GM08714 (cell line): ENCODE results near the gene AFAP1.

Experiments used
- H3K4me3 ChIP-seq: fragments of 200-500 bp; sonication (Bioruptor generic); 2 replicates; pipeline ENCODE4 v1.5.1; 2014; ENCODE audit warnings: mild to moderate bottlenecking, low read length, inconsistent platforms
- ZNF274 ChIP-seq: IDR thresholded peaks from 2 replicates; pipeline ENCODE4 v1.6.1; 2012; ENCODE audit warnings: mild to moderate bottlenecking, low read depth, low read length

The AFAP1 gene

GRCh38 chr4:7715271-7716009 lies 224.2 kb downstream of the AFAP1 start:
- H3K4me3 ChIP-seq = no peak overlapping the region
- TF ChIP-seq ZNF274 = no peak

GRCh38 chr4:7714738-7715137 lies 224.9 kb downstream of the AFAP1 start:
- H3K4me3 ChIP-seq = no peak overlapping the region
- TF ChIP-seq ZNF274 = no peak

- no peak for TF ChIP-seq ZNF274
- no peak overlapping the region for H3K4me3 ChIP-seq
Observed at GRCh38 chr4:7714176-7714575, 225.5 kb downstream of the AFAP1 start.

- no peak overlapping the region for H3K4me3 ChIP-seq
- TF ChIP-seq ZNF274 = no peak
Observed at GRCh38 chr4:7713757-7714156, 225.9 kb downstream of the AFAP1 start.

- no peak for TF ChIP-seq ZNF274
- H3K4me3 ChIP-seq = no peak overlapping the region
Observed at GRCh38 chr4:7712021-7712671, 227.5 kb downstream of the AFAP1 start.

- no peak overlapping the region for H3K4me3 ChIP-seq
- no peak for TF ChIP-seq ZNF274
Observed at GRCh38 chr4:7711307-7711963, 228.2 kb downstream of the AFAP1 start.

GRCh38 chr4:7710576-7711306 lies 228.9 kb downstream of the AFAP1 start:
- no peak overlapping the region for H3K4me3 ChIP-seq
- no peak for TF ChIP-seq ZNF274

GRCh38 chr4:7710126-7710525 lies 229.5 kb downstream of the AFAP1 start:
- no peak for TF ChIP-seq ZNF274

GRCh38 chr4:7709431-7709830 lies 230.2 kb downstream of the AFAP1 start:
- TF ChIP-seq ZNF274 = no peak

More at GRCh38 chr4:7710126-7710525, 229.5 kb downstream of the AFAP1 start:
- H3K4me3 ChIP-seq = no peak overlapping the region

GRCh38 chr4:7708981-7709380 lies 230.7 kb downstream of the AFAP1 start:
- no peak overlapping the region for H3K4me3 ChIP-seq
- no peak for TF ChIP-seq ZNF274

More at GRCh38 chr4:7709431-7709830, 230.2 kb downstream of the AFAP1 start:
- H3K4me3 ChIP-seq = no peak overlapping the region
